Amniotic stem cell (primary cell): ENCODE results near the gene CRYGS.

ENCODE experiments used
- DNase-seq: peaks from one replicate; lab custom pipeline; 2025; lab: John Stamatoyannopoulos, UW

Gene CRYGS

DNA sequence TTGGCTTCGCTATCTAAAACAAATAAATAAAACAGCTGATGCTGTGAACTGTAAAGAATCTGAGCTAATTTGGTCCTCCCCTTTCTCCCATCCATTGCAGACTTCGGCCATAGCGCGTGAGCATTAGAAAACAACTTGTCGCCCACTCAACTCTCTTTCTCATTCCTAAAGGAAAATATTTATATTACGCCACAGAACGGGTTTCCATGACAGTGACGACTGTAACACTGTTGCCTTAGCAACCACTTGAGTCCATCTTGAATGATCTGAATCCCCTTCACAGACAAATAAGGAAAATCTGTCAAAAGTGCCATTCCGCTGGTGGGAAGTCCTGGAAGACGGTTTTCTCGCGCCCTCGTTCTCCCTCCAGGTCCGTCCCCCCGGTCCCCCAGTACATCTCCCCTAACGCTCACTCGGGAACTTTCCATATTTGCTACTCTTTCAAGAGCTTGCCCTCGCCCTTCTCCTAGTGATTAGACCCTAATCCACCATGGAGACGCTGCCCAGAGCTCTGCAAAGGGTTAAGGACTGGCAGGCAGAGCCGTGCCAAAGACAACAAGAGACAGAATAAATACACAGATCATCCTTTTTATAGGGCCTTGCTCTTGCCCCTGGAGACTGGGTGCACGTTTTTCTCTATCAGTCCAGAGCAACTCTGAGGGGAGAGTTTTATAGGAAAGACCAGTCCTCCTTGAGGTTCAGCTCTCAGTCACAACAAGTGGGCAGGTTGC, 50.5 kb downstream of the CRYGS start:
- DNase-seq, result no peak

DNA sequence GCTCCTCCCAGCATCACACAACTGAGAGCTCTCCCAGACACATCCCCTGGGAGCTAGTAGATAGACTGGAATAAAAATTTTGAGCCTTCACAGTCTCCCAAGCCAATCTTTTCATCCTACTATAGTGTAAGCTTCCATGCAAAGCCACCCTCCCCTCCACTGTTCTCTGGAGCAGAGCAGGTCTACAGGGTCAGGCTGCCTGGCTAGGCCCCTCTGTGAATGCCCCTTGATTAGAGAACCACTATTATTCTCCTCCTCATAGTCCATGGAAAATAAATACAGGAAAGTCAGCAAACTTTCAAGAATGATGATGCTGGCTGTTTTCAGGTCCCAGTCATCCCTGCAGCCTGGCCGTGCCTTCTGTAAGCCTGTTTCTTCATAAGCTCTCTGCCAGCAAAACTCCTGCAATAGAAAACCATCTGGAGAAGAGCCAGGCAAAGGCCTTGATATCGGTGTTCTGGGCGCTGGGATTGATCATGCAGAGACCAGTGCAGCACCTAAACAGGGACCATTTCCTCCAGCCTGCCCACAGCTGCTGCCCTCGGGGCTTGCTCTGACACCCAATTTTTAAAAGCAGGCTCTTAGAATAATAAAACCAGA, 51.7 kb downstream of the CRYGS start:
- DNase-seq, result no peak

DNA sequence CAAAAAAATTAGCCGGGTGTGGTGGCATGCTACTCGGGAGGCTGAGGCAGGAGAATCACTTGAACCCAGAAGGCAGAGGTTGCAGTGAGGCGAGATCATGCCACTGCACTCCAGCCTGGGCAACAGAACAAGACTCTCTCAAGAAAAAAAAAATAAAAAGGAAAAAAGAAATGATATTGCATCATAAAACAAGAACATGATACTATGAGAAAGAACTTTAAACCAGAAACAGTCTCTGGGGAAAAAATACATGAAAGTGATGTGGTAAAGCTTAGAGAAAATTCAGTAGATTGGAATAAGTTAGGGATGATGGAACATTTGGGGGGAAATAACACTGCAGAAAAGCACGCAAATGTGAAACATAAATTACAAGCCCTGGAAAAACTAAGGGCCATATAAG, 54.7 kb downstream of the CRYGS start:
- DNase-seq, result no peak
